H1 (cell line): ENCODE data around the gene LBHD1. TPM values are rescaled to one million over a fixed set of nuclear protein-coding genes. Genes with fewer than 3 reads are reported as not detected.

Experiments used
- CTCF ChIA-PET: fragments of 300-600 bp; sonication (Branson Sonifier 250); formaldehyde crosslinking; loops from one replicate; lab custom pipeline; 2021; ENCODE audit not compliant: partially characterized antibody; lab: Charles Lee
- POLR2A ChIA-PET: fragments of 300-600 bp; sonication (Branson Sonifier 250); formaldehyde crosslinking; loops from one replicate; lab custom pipeline; 2021; ENCODE audit warnings: inconsistent platforms; ENCODE audit not compliant: partially characterized antibody; lab: Charles Lee
- DNase-seq, 2 experiments: peaks; one replicate each; pipeline versions ENCODE4 v3.0.0 to v3.0.0-alpha.2; 2010 to 2022; ENCODE audit warnings: low spot score in 2 of 2, low read depth in 1 of 2, mixed read lengths in 1 of 2
- FAIRE-seq: peaks from 2 replicates; lab custom pipeline; 2011; peaks lifted over from hg19 to GRCh38; lab: Jason Lieb, UNC
- H2AFZ ChIP-seq: 2 replicates; pipeline ENCODE4 v1.8.1; 2012; ENCODE audit warnings: low read length, inconsistent platforms
- H2AK5ac ChIP-seq: 2 replicates; pipeline ENCODE4 v1.6.1; 2013; ENCODE audit warnings: low read depth, low read length
- H2BK120ac ChIP-seq: replicated peaks from 2 replicates; pipeline ENCODE3; 2013; ENCODE audit warnings: low read depth, low read length, inconsistent platforms
- H2BK12ac ChIP-seq: 2 replicates; pipeline ENCODE4 v1.6.1; 2013; ENCODE audit warnings: low read depth, low read length
- H2BK15ac ChIP-seq: 2 replicates; pipeline ENCODE4 v1.6.1; 2013; ENCODE audit warnings: low read length
- H2BK20ac ChIP-seq: 2 replicates; pipeline ENCODE4 v1.6.1; 2013; ENCODE audit warnings: low read length
- H2BK5ac ChIP-seq: 2 replicates; pipeline ENCODE4 v1.6.1; 2013; ENCODE audit warnings: low read depth, low read length
- H3K14ac ChIP-seq: 2 replicates; pipeline ENCODE4 v1.6.1; 2013; ENCODE audit warnings: inconsistent platforms; ENCODE audit not compliant: insufficient read length
- H3K18ac ChIP-seq: 2 replicates; pipeline ENCODE4 v1.6.1; 2013; ENCODE audit warnings: low read length; ENCODE audit errors: extremely low read depth
- H3K23ac ChIP-seq: 2 replicates; pipeline ENCODE4 v1.6.1; 2013; ENCODE audit warnings: inconsistent platforms; ENCODE audit not compliant: insufficient read length
- H3K23me2 ChIP-seq: 2 replicates; pipeline ENCODE4 v1.6.1; 2013; ENCODE audit warnings: low read depth, low read length
- H3K27ac ChIP-seq: 2 replicates; pipeline ENCODE4 v1.6.1; 2011; ENCODE audit warnings: low read depth, low read length, inconsistent platforms
- H3K27me3 ChIP-seq, 4 experiments: replicated peaks in 1 of 4; 1 replicate in 1 of 4; 2 replicates in 3 of 4; pipeline versions ENCODE4 v1.6.1 to v1.8.1; 2011 to 2013; ENCODE audit warnings: low read length in 3 of 4, mild to moderate bottlenecking in 3 of 4, inconsistent platforms in 2 of 4, mixed read lengths in 2 of 4, moderate library complexity in 1 of 4; ENCODE audit not compliant: control insufficient read depth in 3 of 4, insufficient read depth in 3 of 4; ENCODE audit errors: extremely low read depth in 1 of 4
- H3K36me3 ChIP-seq, 4 experiments: 2 replicates each; pipeline versions ENCODE4 v1.6.1 to v1.8.1; 2011 to 2013; ENCODE audit warnings: mild to moderate bottlenecking in 4 of 4, low read length in 3 of 4, moderate library complexity in 2 of 4, control low read depth in 1 of 4, inconsistent platforms in 1 of 4; ENCODE audit not compliant: insufficient read depth in 4 of 4, control insufficient read depth in 2 of 4
- H3K4ac ChIP-seq: replicated peaks from 2 replicates; pipeline ENCODE3; 2013; ENCODE audit warnings: low read length, low read depth, mixed read lengths, inconsistent platforms; ENCODE audit not compliant: insufficient read length
- H3K4me1 ChIP-seq, 4 experiments: replicated peaks in 1 of 4; 1 replicate in 1 of 4; 2 replicates in 3 of 4; pipeline versions ENCODE4 v1.6.1 to v1.8.1; 2011 to 2013; ENCODE audit warnings: low read length in 3 of 4, inconsistent platforms in 2 of 4, mixed read lengths in 1 of 4; ENCODE audit not compliant: insufficient read depth in 4 of 4, control insufficient read depth in 3 of 4
- H3K4me2 ChIP-seq, 2 experiments: 2 replicates each; pipeline versions ENCODE4 v1.6.1 to v1.8.1; 2011 to 2013; ENCODE audit warnings: low read depth in 2 of 2, low read length in 2 of 2, control low read depth in 1 of 2, inconsistent platforms in 1 of 2, mild to moderate bottlenecking in 1 of 2; ENCODE audit not compliant: insufficient read depth in 1 of 2
- H3K4me3 ChIP-seq, 4 experiments: fragments of 200-600, 300-600 bp in 1 of 4; sonication (generic), shearing (Covaris generic), sonication (Bioruptor Twin) in 1 of 4; 2 replicates each; pipeline versions ENCODE4 v1.5.1 to v1.8.1; 2011 to 2016; ENCODE audit warnings: low read length in 4 of 4, low read depth in 3 of 4, control low read depth in 2 of 4, inconsistent platforms in 2 of 4, mild to moderate bottlenecking in 2 of 4, mixed read lengths in 1 of 4, moderate library complexity in 1 of 4; ENCODE audit not compliant: insufficient read depth in 2 of 4; ENCODE audit errors: extremely low read depth in 1 of 4
- H3K56ac ChIP-seq: replicated peaks from 2 replicates; pipeline ENCODE3; 2013; ENCODE audit warnings: low read depth, mild to moderate bottlenecking, mixed read lengths, low read length, inconsistent platforms; ENCODE audit not compliant: insufficient read length
- H3K79me1 ChIP-seq: 2 replicates; pipeline ENCODE4 v1.6.1; 2013; ENCODE audit warnings: low read depth, low read length, control low read depth
- H3K79me2 ChIP-seq, 2 experiments: 2 replicates each; pipeline versions ENCODE4 v1.6.1 to v1.8.1; 2012 to 2013; ENCODE audit warnings: low read length in 2 of 2, mild to moderate bottlenecking in 2 of 2, inconsistent platforms in 1 of 2; ENCODE audit not compliant: insufficient read depth in 2 of 2, control insufficient read depth in 1 of 2
- H3K9ac ChIP-seq, 4 experiments: replicated peaks in 1 of 4; 1 replicate in 1 of 4; 2 replicates in 3 of 4; pipeline versions ENCODE4 v1.6.1 to v1.8.1; 2011 to 2013; ENCODE audit warnings: low read depth in 3 of 4, low read length in 3 of 4, control low read depth in 2 of 4, mild to moderate bottlenecking in 2 of 4, moderate library complexity in 2 of 4, inconsistent platforms in 1 of 4; ENCODE audit errors: extremely low read depth in 1 of 4
- H3K9me3 ChIP-seq, 2 experiments: 2 replicates each; pipeline versions ENCODE4 v1.6.1 to v1.8.1; 2012 to 2013; ENCODE audit warnings: mild to moderate bottlenecking in 2 of 2, moderate library complexity in 2 of 2, control low read depth in 1 of 2, inconsistent platforms in 1 of 2, low read depth in 1 of 2, low read length in 1 of 2, mixed read lengths in 1 of 2; ENCODE audit not compliant: insufficient read depth in 2 of 2
- H4K20me1 ChIP-seq, 2 experiments: replicated peaks in 1 of 2; 2 replicates each; pipeline versions ENCODE3 to v1.8.1; 2011 to 2013; ENCODE audit warnings: inconsistent platforms in 2 of 2, low read length in 2 of 2, mild to moderate bottlenecking in 1 of 2; ENCODE audit not compliant: insufficient read depth in 2 of 2, control insufficient read depth in 1 of 2
- H4K5ac ChIP-seq: 2 replicates; pipeline ENCODE4 v1.6.1; 2013; ENCODE audit warnings: low read length, low read depth, mixed read lengths, inconsistent platforms; ENCODE audit not compliant: insufficient read length
- H4K8ac ChIP-seq: 2 replicates; pipeline ENCODE4 v1.8.0; 2013; ENCODE audit warnings: mild to moderate bottlenecking, moderate library complexity, low read length, inconsistent platforms; ENCODE audit not compliant: insufficient read depth; ENCODE audit errors: extremely low read depth
- H4K91ac ChIP-seq: replicated peaks from 2 replicates; pipeline ENCODE3; 2013; ENCODE audit warnings: low read length, mixed read lengths, inconsistent platforms; ENCODE audit not compliant: insufficient read length
- ATF3 ChIP-seq: IDR thresholded peaks from 2 replicates; pipeline ENCODE4 v1.6.1; 2011; ENCODE audit warnings: low read depth, mild to moderate bottlenecking, low read length; ENCODE audit not compliant: insufficient read depth
- CBX5 ChIP-seq: fragments of 300-800, 300-1000 bp; sonication (generic); IDR thresholded peaks from 2 replicates; pipeline ENCODE4 v1.7.1; 2016; ENCODE audit warnings: antibody characterized with exemption, low read length, low read depth
- CTCF ChIP-seq, 3 experiments: IDR thresholded peaks; 1 replicate in 2 of 3; 2 replicates in 1 of 3; pipeline versions ENCODE4 v1.5.1 to v1.6.1; 2011; ENCODE audit warnings: low read length in 3 of 3, mild to moderate bottlenecking in 3 of 3, inconsistent platforms in 2 of 3, low read depth in 1 of 3, moderate library complexity in 1 of 3; ENCODE audit not compliant: insufficient read depth in 1 of 3; ENCODE audit errors: control extremely low read depth in 1 of 3
- NRF1 ChIP-seq: IDR thresholded peaks from 2 replicates; pipeline ENCODE4 v1.6.1; 2011; ENCODE audit warnings: mild to moderate bottlenecking, low read depth, low read length, improper control_type of control experiment
- WGBS, 2 experiments: shearing (Covaris generic) in 1 of 2; methylation state at CpG; one replicate each; pipeline versions ENCODE4 v1.1.6 to v1.1.7; 2013 to 2015; ENCODE audit warnings: low lambda C conversion rate in 2 of 2, mixed read lengths in 2 of 2, inconsistent platforms in 1 of 2, low coverage in 1 of 2, missing lambda C conversion rate in 1 of 2; ENCODE audit not compliant: insufficient replicate concordance in 2 of 2, insufficient coverage in 1 of 2, insufficient read length in 1 of 2; ENCODE audit errors: extremely low coverage in 1 of 2, missing lambda C conversion rate in 1 of 2; 5-methylcytosine and 5-hydroxymethylcytosine counted together
- polyA plus RNA-seq, 7 experiments: library from polyadenylated mRNA; depleted of rRNA in 3 of 7; stranded (reverse) in 5 of 7; unstranded in 2 of 7; fragments of >200 nt in 5 of 7; fragments of 200-250 nt in 2 of 7; gene quantifications; 1 replicate in 5 of 7; 2 replicates in 1 of 7; 4 replicates in 1 of 7; pipeline versions ENCODE4 v1.2.1 to v1.2.3, GENCODE V29; 2011 to 2013; ENCODE audit warnings: missing spikeins in 2 of 7, mixed read lengths in 2 of 7
- total RNA-seq: library from RNA; stranded (reverse); fragmentation: NEBNext Ultra II Directional; extraction: Animal tissue kit (Norgen Biotek cat#: 25700); gene quantifications from 2 replicates; pipeline ENCODE4 v1.2.1, GENCODE V29; 2021

Gene LBHD1
- total and polyA plus RNA-seq, 2 of the 8 experiments (the other 6 are each of a cell fraction or from before 2014, with no cell fraction given): 2.3 to 5.2 TPM

GRCh38 chr11:62621027-62621566 is 51.0 kb downstream of the LBHD1 start:
- FAIRE-seq: no peak
- Histone ChIP-seq H3K9ac (peak overlapping the region; percentile 51 to 82 (median 77)), H3K9me3 (no peaks in the 10 kb centered on the region), H4K5ac (peak overlapping the region; percentile 48)
- no peak for TF ChIP-seq ATF3
- TF ChIP-seq CTCF (IDR thresholded peaks at IDR 0.05; ENCODE audit: control extremely low read depth in 1 of 3, insufficient read depth in 1 of 3, low read depth in 1 of 3, low read length in 3 of 3): no peak
- no peak for TF ChIP-seq NRF1
- no peak for TF ChIP-seq CBX5
- TF ChIP-seq, all 59 proteins: peak for 0
- WGBS, 2 experiments: 43% methylated on average over 8 of the region's 8 CpGs; no CpG with 5 or more reads in 1 of the 2 experiments
- H3K27me3 ChIP-seq: no peaks in the 10 kb centered on the region
- H3K36me3 ChIP-seq: peaks cover 7 to 11% (median 9%) of the 10 kb centered on the region in 4 experiments
- peak overlapping the region; percentile 59 to 87 (median 83) for H3K4me3 ChIP-seq
- no peak overlapping the region; the same call in 1 of the 2 replicates for H3K27ac ChIP-seq
- H3K18ac ChIP-seq: peak overlapping the region; percentile 83
- no peaks in the 10 kb centered on the region for H4K20me1 ChIP-seq
- peak overlapping the region; percentile 44 for H4K91ac ChIP-seq
- peak overlapping the region; percentile 71; the same call in 1 of the 2 replicates for H2BK5ac ChIP-seq
- H2AK5ac ChIP-seq: no peak overlapping the region
- POLR2A ChIA-PET: interaction anchor here (0.8 to 8.6 kb wide), 34 partner anchors 8 to 220 kb away, joined by 3 to 83 read pairs (median 4); partner anchors contain the start of genes C11orf98, CSKMT, EML3 and GANAB
- no peaks in the 10 kb centered on the region for H3K79me2 ChIP-seq
- no peak overlapping the region for H2BK20ac ChIP-seq
- H2BK12ac ChIP-seq: 0 out of 2 replicates have a peak overlapping the region, but pooled peaks have one; percentile 27
- H3K4me1 ChIP-seq: peaks cover 0 to 5% (median 0%) of the 10 kb centered on the region in 4 experiments; a peak in 1 of 7 replicates
- no peaks in the 10 kb centered on the region for H3K79me1 ChIP-seq
- H3K23me2 ChIP-seq: peaks cover 4% of the 10 kb centered on the region; the same call in 1 of the 2 replicates
- H2BK120ac ChIP-seq: no peak overlapping the region
- DNase-seq: no peak
- H4K8ac ChIP-seq: no peak overlapping the region
- no peak overlapping the region for H3K23ac ChIP-seq
- no peak overlapping the region for H3K4ac ChIP-seq
- H2AFZ ChIP-seq: no peak overlapping the region
- H3K4me2 ChIP-seq: peak overlapping the region; percentile 66 to 68
- H2BK15ac ChIP-seq: no peak overlapping the region
- H3K14ac ChIP-seq: no peak overlapping the region
- H3K56ac ChIP-seq: peak overlapping the region; percentile 43
- CTCF ChIA-PET: interaction anchor here (0.9 to 3.5 kb wide), 9 partner anchors 8 to 226 kb away, joined by 3 to 25 read pairs (median 4); partner anchors contain the start of genes C11orf98, CSKMT, EML3 and ROM1
